Heart left ventricle (tissue), 16 donors: Measurements from ENCODE around the gene ELK3. TPM values are rescaled to one million over a fixed set of nuclear protein-coding genes. Genes with fewer than 3 reads are reported as not detected.
A peak's percentile ranks its signal among the peaks of the same experiment; 100 is the strongest.

ENCODE experiments used
- ATAC-seq, 4 donors: fragments of 200-7000 bp; cut with Tn5 transposase; one replicate each; pipeline ENCODE4 v1.9.1; 2020 to 2022; ENCODE audit warnings: moderate library complexity in 4 of 4, mild to moderate bottlenecking in 3 of 4, moderate number of reproducible peaks in 1 of 4
- DNase-seq, 5 donors: peaks; one replicate each; pipeline ENCODE4 v3.0.0-alpha.2; 2020
- H3K27ac ChIP-seq, 12 donors: fragments of 200-600 bp; sonication (generic) in 4 of 12; one replicate each; pipeline versions ENCODE4 v1.5.0 to v1.8.0; 2016 to 2022; ENCODE audit warnings: mild to moderate bottlenecking in 2 of 12
- H3K27me3 ChIP-seq, 9 donors: fragments of 200-600 bp; sonication (generic) in 2 of 9; one replicate each; pipeline versions ENCODE4 v1.5.1 to v1.8.0; 2016 to 2022; ENCODE audit warnings: mild to moderate bottlenecking in 3 of 9
- H3K36me3 ChIP-seq, 9 donors: fragments of 200-600 bp; sonication (generic) in 2 of 9; one replicate each; pipeline versions ENCODE4 v1.5.0 to v1.8.0; 2018 to 2022; ENCODE audit warnings: mild to moderate bottlenecking in 2 of 9
- H3K4me1 ChIP-seq, 12 donors: fragments of 200-600 bp; sonication (generic) in 4 of 12; one replicate each; pipeline versions ENCODE4 v1.5.0 to v1.8.0; 2016 to 2022; ENCODE audit warnings: mild to moderate bottlenecking in 3 of 12
- H3K4me3 ChIP-seq, 12 donors: fragments of 200-600 bp; sonication (generic) in 4 of 12; one replicate each; pipeline versions ENCODE4 v1.5.0 to v1.8.0; 2017 to 2022; ENCODE audit warnings: mild to moderate bottlenecking in 9 of 12, moderate library complexity in 4 of 12
- H3K9me3 ChIP-seq, 12 donors: fragments of 200-600 bp; sonication (generic) in 4 of 12; one replicate each; pipeline versions ENCODE4 v1.5.0 to v1.8.0; 2016 to 2022; ENCODE audit warnings: mild to moderate bottlenecking in 1 of 12
- POLR2A ChIP-seq, 2 donors: fragments of 450-650 bp; IDR thresholded peaks; one replicate each; pipeline ENCODE4 v1.6.1; 2017; ENCODE audit warnings: antibody characterized with exemption in 2 of 2, mild to moderate bottlenecking in 2 of 2, moderate library complexity in 2 of 2
- WGBS, 4 donors: extraction: QIAGEN DNeasy Blood & Tissue Kit in 2 of 4; methylation state at CpG; one replicate each; pipeline versions ENCODE4 v1.1.5 to v1.1.7; 2013 to 2018; 5-methylcytosine and 5-hydroxymethylcytosine counted together
- intact Hi-C, 10 donors: fragments of 100-400 bp; cut with DNase I; formaldehyde crosslinking; loops; one replicate each; pipeline versions ENCODE4 v1.11.1 to v1.14.2; 2022
- polyA plus RNA-seq, 2 donors: library from polyadenylated mRNA; stranded (reverse); fragments of 200-250 nt; gene quantifications; one replicate each; pipeline ENCODE4 v1.2.3, GENCODE V29; 2013
- total RNA-seq, 9 donors: library from RNA; depleted of rRNA in 2 of 9; stranded (reverse); fragments of >200 nt in 2 of 9; fragmentation: NEBNext Ultra II Directional in 3 of 9; extraction: Animal tissue kit (Norgen Biotek cat#: 25700) in 3 of 9; gene quantifications; one replicate each; pipeline versions ENCODE4 v1.1.0 to v1.2.4, GENCODE V29; 2016 to 2023
- TF ChIP-seq, protein P1 (sequence below), 12 donors: fragments of 200-600 bp; sonication (generic) in 4 of 12; IDR thresholded peaks; one replicate each; pipeline versions ENCODE4 v1.5.0 to v1.8.0; 2018 to 2022; ENCODE audit warnings: antibody characterized with exemption in 12 of 12, mild to moderate bottlenecking in 5 of 12
- donor health status: ischemic (EF 13 %, LVEDD 7.1; RV severe dilation, severe dysfunction).
- donor health status: healthy with polysubstance abuse.
- donor health status: DM: no; HTN: yes; CAD: no.
- donor health status: DM: no; HTN: no; CAD: no.
- donor health status: ischemic (EF 25% LVEDD 6.9; RV normal size, moderate dysfunction).
- donor health status: ischemic (EF 25% LVEDD 5.7; RV mildly dilated, moderate dysfunction).
- donor health status: healthy.
- donor health status: DM: yes; HTN: yes; CAD: no.
- donor health status: ischemic (EF 35%, LVEDD 5.7; RV mildly dilated, moderate dysfunction).
- donor health status: nonischemic (EF 11% LVEDD 7.7; RV severe dilation, severe dysfunction).
- donor health status: DM: yes; HTN: yes; CAD: no.
- donor health status: PGD.
- donor health status: ischemic (EF 29% LVEDD 5.4; RV normal size, mild dysfunction).
- donor health status: nonischemic (EF 23%, LVEDD 6.1; RV moderate dilation, normal function).

Gene ELK3
- total and polyA plus RNA-seq, 11 donors: 5.7 to 42.3 (median 18.6) TPM

DNA sequence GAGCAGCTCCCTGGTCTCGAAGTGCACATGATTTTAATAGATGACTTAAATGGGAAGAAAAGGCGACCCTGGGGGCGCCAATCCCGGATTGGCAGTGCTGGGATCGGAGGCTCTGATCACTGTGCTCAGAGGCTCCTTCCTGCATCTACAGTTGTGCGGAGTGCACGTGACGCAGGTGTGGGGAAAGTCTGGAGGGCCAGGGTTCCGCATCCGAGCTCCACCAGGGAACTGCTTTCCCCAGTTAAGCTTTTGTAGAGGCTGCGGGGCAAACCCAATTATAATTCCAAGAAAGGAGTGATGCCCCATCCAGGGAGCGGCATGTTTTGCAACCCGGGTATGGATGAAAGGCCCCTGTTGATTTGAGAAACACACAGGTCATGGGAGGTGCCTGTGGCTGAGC lies 36.5 kb downstream of the ELK3 start:
- Histone ChIP-seq H3K4me1 (peaks cover 0 to 49% (median 37%) of the 10 kb centered on the region in 12 donors), H3K9me3 (no peaks in the 10 kb centered on the region), H3K4me3 (no peak overlapping the region), H3K27ac (peak overlapping the region in 1 of 12 donors; percentile 90), H3K36me3 (peaks cover 0 to 34% (median 12%) of the 10 kb centered on the region in 9 donors), H3K27me3 (no peaks in the 10 kb centered on the region)
- WGBS, 4 donors: 85 to 91% (median 87%) methylated on average over 13 of the region's 13 CpGs
- TF ChIP-seq, protein P1, sequence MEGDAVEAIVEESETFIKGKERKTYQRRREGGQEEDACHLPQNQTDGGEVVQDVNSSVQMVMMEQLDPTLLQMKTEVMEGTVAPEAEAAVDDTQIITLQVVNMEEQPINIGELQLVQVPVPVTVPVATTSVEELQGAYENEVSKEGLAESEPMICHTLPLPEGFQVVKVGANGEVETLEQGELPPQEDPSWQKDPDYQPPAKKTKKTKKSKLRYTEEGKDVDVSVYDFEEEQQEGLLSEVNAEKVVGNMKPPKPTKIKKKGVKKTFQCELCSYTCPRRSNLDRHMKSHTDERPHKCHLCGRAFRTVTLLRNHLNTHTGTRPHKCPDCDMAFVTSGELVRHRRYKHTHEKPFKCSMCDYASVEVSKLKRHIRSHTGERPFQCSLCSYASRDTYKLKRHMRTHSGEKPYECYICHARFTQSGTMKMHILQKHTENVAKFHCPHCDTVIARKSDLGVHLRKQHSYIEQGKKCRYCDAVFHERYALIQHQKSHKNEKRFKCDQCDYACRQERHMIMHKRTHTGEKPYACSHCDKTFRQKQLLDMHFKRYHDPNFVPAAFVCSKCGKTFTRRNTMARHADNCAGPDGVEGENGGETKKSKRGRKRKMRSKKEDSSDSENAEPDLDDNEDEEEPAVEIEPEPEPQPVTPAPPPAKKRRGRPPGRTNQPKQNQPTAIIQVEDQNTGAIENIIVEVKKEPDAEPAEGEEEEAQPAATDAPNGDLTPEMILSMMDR (IDR thresholded peaks at IDR 0.05): no peak
- no peak for TF ChIP-seq POLR2A (IDR thresholded peaks at IDR 0.05)
- ATAC-seq (no peak), DNase-seq (no peak)
- intact Hi-C loops: loop anchor here in 1 of 10 donors (10.0 kb wide), 1 partner anchor 164 kb away; no protein-coding TSS in a partner anchor

DNA sequence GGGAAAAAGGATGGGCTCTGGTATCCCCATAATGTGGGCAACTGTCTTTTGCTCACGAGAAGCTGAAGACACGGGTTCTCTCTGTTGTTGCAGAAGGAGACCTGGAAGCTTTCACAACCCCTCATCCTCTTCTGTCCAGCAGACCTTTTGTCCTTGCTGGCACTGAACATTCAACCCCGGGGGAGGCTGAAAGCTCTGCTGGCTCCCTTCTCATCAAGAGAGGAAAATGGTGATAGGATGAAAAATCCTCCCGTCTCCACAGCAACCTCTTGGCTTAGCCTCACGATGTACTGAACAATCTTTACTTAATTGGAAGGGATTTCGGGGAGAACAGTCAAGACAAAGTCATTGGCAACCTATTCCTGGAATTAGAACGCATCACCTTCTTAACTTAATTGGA lies 39.0 kb downstream of the ELK3 start:
- TF ChIP-seq POLR2A (IDR thresholded peaks at IDR 0.05): no peak
- H3K27me3 ChIP-seq: no peaks in the 10 kb centered on the region
- H3K36me3 ChIP-seq: peaks cover 0 to 17% (median 0%) of the 10 kb centered on the region in 9 donors
- 52 to 71% (median 65%) methylated on average over 7 of the region's 7 CpGs for WGBS, 4 donors
- DNase-seq (no peak), ATAC-seq (no peak)
- no peak overlapping the region for H3K4me3 ChIP-seq
- H3K4me1 ChIP-seq: peaks cover 13 to 61% (median 55%) of the 10 kb centered on the region in 12 donors
- H3K9me3 ChIP-seq: no peaks in the 10 kb centered on the region
- intact Hi-C loops: loop anchor here in 1 of 10 donors (10.0 kb wide), 1 partner anchor 162 kb away; no protein-coding TSS in a partner anchor
- H3K27ac ChIP-seq: peak overlapping the region in 9 of 12 donors; percentile 4 to 90 (median 80)

DNA sequence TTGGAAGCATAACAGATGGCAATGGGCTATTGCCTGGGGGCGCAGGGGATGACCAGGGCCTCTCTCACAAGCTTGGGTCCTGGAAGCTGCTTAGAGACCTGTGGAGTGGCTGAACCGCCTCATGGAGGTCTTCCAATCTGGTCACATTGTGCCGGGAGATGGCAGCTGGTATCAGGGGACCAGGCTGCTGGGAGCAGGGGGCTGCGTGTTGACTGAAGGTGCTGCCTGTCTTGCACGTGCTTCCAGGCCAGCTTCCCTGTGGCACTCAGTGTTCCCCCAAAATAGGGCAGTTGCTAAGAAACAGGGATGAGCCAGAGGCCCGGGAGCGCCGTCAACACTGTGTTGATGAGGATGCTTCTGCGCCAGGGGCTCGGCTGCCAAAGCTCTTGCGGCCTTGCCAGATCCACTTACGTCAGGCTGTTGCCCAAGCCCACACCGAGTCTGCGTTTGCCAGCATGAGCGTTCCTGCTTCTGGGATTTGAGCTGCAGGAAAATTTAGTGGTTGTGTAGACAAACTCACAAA lies 39.8 kb downstream of the ELK3 start:
- peak; percentile 90 to 96 (median 92) for DNase-seq
- Histone ChIP-seq H3K27me3 (no peaks in the 10 kb centered on the region), H3K27ac (peak overlapping the region; percentile 52 to 90 (median 76)), H3K4me3 (no peak overlapping the region), H3K9me3 (no peaks in the 10 kb centered on the region), H3K4me1 (peaks cover 19 to 68% (median 63%) of the 10 kb centered on the region in 12 donors), H3K36me3 (peaks cover 0 to 17% (median 0%) of the 10 kb centered on the region in 9 donors)
- TF ChIP-seq POLR2A (IDR thresholded peaks at IDR 0.05): no peak
- WGBS, 4 donors: 24 to 29% (median 26%) methylated on average over 11 to 15 of the region's 15 CpGs
- intact Hi-C loops: loop anchor here in 2 of 10 donors (2.0 to 10.0 kb wide), 2 partner anchors 13 to 161 kb away; no protein-coding TSS in a partner anchor
- ATAC-seq: peak; percentile 87 to 91 (median 90)

DNA sequence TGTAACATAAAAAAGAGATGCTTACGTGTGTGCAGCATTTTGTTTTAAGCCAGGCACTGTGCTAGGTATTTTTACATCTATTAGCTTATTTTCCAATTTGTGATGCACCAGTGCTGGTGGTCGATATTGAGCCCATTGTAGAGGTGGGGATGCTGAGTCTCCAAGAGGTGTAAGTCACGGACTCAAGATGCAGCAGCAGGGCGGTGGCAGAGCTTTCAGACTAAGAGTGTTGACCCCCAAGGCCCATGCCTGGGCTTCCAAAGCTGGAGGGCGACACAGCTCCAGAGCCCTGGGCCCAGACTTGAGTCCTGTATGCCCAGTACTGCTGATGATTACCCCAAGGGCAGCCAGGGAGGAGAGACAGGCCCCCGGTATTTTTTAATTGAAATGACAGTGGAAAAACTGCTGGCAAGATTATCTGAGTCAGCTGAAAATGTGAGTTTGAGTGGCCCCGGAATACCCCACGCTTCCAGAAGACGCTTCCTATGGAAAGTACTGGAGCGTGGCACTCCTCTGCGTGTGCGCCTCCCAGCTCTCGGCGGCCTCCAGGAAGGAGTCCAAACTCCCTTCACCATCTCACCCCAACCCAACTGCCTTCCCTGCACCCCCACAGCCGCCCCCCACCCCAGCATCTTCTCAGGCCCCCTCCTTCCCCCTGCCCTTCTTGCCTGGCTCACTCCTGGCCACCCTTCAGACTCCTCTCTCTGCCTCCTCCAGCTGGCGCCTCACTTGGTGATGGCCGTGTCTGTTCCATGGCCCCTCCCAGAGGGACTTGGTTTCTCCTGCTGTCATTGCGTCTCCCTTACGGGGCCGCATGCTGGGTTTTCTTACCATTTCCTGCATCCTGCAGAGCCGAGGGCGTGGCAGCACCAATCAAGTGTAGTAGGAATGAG lies 40.7 kb downstream of the ELK3 start:
- intact Hi-C loops: loop anchor here in 4 of 10 donors (2.0 to 10.0 kb wide), 3 partner anchors 14 to 162 kb away; no protein-coding TSS in a partner anchor
- Histone ChIP-seq H3K4me1 (peaks cover 21 to 76% (median 72%) of the 10 kb centered on the region in 12 donors), H3K4me3 (no peak overlapping the region), H3K9me3 (no peaks in the 10 kb centered on the region), H3K36me3 (peaks cover 0 to 12% (median 0%) of the 10 kb centered on the region in 9 donors), H3K27ac (peak overlapping the region; percentile 40 to 90 (median 76)), H3K27me3 (no peaks in the 10 kb centered on the region)
- TF ChIP-seq POLR2A (IDR thresholded peaks at IDR 0.05): no peak
- TF ChIP-seq, protein P1 (IDR thresholded peaks at IDR 0.05): no peak
- DNase-seq: no peak
- ATAC-seq: no peak
- 66 to 77% (median 72%) methylated on average over 22 of the region's 22 CpGs for WGBS, 4 donors

DNA sequence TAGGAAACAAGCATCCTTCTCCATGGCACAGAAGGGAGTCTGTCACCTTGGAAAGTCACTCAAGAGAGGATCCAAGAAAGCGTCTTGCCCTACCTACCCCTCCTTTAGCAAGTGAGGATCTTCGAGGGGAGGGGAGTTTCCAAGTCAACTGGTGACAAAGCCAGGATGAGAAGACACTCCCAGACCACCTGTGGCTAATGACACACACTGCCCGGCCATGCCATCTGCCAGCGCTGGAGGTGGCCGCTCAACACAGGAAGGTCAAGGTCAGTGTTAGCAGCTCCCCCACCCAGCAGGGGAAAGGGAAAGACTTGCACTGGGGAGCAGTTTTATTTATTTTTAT lies 41.3 kb downstream of the ELK3 start:
- no peak for TF ChIP-seq POLR2A (IDR thresholded peaks at IDR 0.05)
- TF ChIP-seq, protein P1 (IDR thresholded peaks at IDR 0.05): no peak
- 54 to 64% (median 58%) methylated on average over 5 of the region's 5 CpGs for WGBS, 4 donors
- ATAC-seq (no peak), DNase-seq (no peak)
- intact Hi-C loops: loop anchor here in 4 of 10 donors (2.0 to 10.0 kb wide), 3 partner anchors 15 to 162 kb away; no protein-coding TSS in a partner anchor
- H3K36me3 ChIP-seq: peaks cover 0 to 6% (median 0%) of the 10 kb centered on the region in 9 donors
- H3K4me3 ChIP-seq: no peak overlapping the region
- H3K27ac ChIP-seq: peak overlapping the region in 11 of 12 donors; percentile 37 to 90 (median 80)
- no peaks in the 10 kb centered on the region for H3K9me3 ChIP-seq
- no peaks in the 10 kb centered on the region for H3K27me3 ChIP-seq
- H3K4me1 ChIP-seq: peaks cover 21 to 83% (median 78%) of the 10 kb centered on the region in 12 donors
